ENCODE results near the gene MYO7B. TPM values are rescaled to one million over a fixed set of nuclear protein-coding genes. Genes with fewer than 3 reads are reported as not detected.
A peak's percentile ranks its signal among the peaks of the same experiment; 100 is the strongest.

The MYO7B gene
- total RNA-seq, 1 donor from 2014 or later = not detected

DNA sequence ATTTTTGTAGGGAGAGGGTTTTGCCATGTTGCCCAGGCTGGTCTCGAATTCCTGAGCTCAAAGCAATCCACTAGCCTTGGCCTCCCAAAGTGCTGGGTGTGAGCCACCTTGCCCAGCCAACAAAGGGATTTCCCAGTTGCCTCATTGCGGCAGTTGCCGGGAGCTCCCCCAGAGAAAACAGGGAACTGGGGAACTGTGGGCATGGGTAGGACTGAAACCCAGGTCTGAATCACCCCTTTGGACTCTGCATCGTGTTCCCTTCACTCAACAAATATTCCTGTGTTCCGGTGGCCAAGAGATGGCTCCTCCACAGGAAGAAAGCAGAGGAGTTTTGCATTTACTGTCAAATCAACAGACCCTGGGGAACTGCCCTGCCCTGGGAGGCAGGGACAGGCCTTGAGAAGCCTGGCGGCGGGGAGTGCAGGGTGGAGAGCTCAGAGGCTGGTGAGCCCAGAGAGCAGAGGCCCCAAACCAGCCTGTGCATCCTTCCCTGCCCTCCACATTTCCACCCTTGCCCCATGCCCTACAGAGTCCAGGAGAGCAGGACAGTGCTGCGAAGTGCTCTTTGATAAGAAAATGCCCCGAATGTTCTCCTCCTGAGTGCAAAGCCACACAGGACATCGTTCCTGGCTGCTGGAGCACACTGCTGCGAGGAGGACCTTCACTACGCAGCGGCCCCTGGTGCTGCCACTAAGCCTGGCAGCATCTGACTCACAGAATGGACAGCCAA lies 24.9 kb downstream of the MYO7B start:
- no peak for FAIRE-seq
- no peaks in the 10 kb centered on the region for H3K36me3 ChIP-seq (ENCODE audit: control insufficient read depth, insufficient read depth, low read length)
- no peak overlapping the region for H3K4me3 ChIP-seq (ENCODE audit: low read depth, low read length)
- no peak for DNase-seq (ENCODE audit: low read depth)
- TF ChIP-seq, protein P1, sequence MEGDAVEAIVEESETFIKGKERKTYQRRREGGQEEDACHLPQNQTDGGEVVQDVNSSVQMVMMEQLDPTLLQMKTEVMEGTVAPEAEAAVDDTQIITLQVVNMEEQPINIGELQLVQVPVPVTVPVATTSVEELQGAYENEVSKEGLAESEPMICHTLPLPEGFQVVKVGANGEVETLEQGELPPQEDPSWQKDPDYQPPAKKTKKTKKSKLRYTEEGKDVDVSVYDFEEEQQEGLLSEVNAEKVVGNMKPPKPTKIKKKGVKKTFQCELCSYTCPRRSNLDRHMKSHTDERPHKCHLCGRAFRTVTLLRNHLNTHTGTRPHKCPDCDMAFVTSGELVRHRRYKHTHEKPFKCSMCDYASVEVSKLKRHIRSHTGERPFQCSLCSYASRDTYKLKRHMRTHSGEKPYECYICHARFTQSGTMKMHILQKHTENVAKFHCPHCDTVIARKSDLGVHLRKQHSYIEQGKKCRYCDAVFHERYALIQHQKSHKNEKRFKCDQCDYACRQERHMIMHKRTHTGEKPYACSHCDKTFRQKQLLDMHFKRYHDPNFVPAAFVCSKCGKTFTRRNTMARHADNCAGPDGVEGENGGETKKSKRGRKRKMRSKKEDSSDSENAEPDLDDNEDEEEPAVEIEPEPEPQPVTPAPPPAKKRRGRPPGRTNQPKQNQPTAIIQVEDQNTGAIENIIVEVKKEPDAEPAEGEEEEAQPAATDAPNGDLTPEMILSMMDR (IDR thresholded peaks at IDR 0.05; ENCODE audit: insufficient read depth, low read length, severe bottlenecking) = no peak
- peaks cover 3% of the 10 kb centered on the region for H3K27me3 ChIP-seq (ENCODE audit: control insufficient read depth, insufficient read depth, low read length)

DNA sequence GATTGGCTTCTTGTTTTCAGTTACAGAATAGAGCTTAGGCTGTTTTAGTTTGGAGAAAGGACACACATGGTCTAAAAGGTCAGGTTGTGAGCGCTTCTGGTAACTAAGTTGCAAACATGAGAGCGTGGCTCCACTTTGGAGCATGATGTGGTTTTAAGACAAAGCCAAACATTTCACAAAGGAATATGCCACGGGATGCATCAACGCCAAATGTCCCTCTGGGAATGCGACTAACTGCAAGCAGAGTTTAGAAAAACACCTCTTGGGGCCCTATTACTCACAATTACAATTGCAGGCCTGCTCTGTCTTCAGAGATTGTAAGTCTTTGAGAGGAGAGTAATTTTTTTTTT lies 25.4 kb downstream of the MYO7B start:
- TF ChIP-seq, protein P1 (IDR thresholded peaks at IDR 0.05; ENCODE audit: insufficient read depth, low read length, severe bottlenecking) = no peak
- Histone ChIP-seq H3K27me3 (ENCODE audit: control insufficient read depth, insufficient read depth, low read length) (peaks cover 3% of the 10 kb centered on the region), H3K4me3 (ENCODE audit: low read depth, low read length) (no peak overlapping the region), H3K36me3 (ENCODE audit: control insufficient read depth, insufficient read depth, low read length) (no peaks in the 10 kb centered on the region)
- DNase-seq (ENCODE audit: low read depth) = no peak
- FAIRE-seq = no peak

DNA sequence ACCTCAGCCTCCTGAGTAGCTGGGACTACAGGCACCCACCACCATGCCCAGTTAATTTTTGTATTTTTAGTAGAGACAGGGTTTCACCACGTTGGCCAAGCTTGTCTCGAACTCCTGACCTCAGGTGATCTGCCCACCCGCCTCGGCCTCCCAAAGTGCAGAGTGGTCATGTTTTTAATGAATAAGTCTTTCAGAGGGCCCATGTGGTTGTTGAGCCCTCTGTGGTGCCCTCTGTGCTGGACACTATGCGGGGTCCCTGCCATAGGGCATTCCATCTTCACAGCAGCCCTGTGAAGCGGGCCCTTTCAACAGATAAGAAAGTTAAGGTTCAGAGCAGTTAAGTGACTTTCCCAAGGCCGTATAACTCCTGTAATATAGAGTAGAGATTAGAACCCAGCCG lies 25.9 kb downstream of the MYO7B start:
- no peaks in the 10 kb centered on the region for H3K36me3 ChIP-seq (ENCODE audit: control insufficient read depth, insufficient read depth, low read length)
- TF ChIP-seq, protein P1 (IDR thresholded peaks at IDR 0.05; ENCODE audit: insufficient read depth, low read length, severe bottlenecking) = no peak
- H3K27me3 ChIP-seq (ENCODE audit: control insufficient read depth, insufficient read depth, low read length) = peaks cover 3% of the 10 kb centered on the region
- DNase-seq (ENCODE audit: low read depth) (no peak), FAIRE-seq (no peak)
- no peak overlapping the region for H3K4me3 ChIP-seq (ENCODE audit: low read depth, low read length)

DNA sequence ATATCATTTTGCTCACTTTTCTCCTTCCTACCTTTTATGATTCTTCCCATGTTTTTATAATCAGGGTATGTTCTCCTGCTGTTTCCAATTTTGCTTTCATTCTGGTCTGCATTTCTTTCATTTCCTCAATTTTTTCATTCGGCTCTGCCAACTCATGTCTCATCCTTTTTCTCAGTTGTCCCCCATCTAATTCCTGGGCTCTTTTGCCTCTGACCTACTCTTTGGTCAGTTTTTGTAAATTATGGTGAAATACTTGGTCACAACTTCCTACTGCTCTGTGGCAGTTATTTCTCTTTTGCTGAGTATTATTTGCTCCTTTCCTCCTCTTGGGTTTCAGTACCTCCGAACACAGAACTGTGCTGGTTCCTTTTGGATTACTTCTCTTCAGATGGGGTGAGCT lies 27.5 kb downstream of the MYO7B start:
- FAIRE-seq (no peak), DNase-seq (ENCODE audit: low read depth) (no peak)
- H3K36me3 ChIP-seq (ENCODE audit: control insufficient read depth, insufficient read depth, low read length) = no peaks in the 10 kb centered on the region
- H3K27me3 ChIP-seq (ENCODE audit: control insufficient read depth, insufficient read depth, low read length) = peaks cover 4% of the 10 kb centered on the region
- TF ChIP-seq, protein P1 (IDR thresholded peaks at IDR 0.05; ENCODE audit: insufficient read depth, low read length, severe bottlenecking) = no peak
- no peak overlapping the region for H3K4me3 ChIP-seq (ENCODE audit: low read depth, low read length)

DNA sequence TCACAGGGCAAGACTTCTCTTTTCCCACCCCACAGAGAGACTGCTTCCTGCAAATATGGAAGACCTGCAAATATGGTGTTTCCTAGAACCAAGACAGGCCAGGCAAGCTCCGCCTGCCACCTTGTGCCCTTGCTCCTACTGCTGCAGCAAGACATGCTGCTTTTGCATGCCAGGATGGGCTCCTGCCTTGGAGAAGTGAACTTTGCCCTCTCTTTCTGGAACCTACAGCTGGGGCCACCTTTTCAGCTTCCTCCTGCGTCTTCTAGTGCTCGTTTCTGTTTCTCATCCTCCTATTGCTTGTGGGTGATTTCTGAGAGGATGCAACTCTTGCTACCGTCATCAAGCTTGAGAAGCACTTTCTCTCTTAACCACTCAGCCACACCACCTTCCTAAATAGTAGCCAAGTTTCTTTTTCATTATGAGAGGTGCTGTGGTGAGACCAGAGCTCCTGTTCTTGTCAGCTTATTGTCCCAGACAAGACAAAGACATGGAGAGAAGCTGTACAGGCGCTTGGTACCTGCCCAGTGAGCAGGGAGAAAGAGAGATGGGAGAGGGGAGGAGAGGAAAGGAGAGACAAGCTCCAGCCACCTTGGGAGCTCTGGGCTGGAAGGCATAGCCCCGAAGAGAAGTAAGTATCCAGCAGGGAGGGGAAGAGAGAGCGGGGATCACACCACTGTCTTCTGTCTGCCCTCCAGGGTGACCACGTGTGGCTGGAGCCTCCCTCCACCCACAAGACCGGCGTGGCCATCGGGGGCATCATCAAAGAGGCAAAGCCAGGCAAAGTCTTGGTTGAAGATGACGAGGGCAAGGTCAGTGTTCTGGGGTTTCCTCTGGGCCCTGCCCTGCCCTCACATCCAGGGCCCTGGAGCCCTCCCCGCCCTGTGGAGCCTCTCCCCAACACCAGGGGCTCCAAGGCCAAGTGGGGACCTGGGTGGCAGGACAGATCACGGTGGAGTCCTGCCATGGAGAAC lies 28.3 kb downstream of the MYO7B start:
- no peaks in the 10 kb centered on the region for H3K36me3 ChIP-seq (ENCODE audit: control insufficient read depth, insufficient read depth, low read length)
- H3K4me3 ChIP-seq (ENCODE audit: low read depth, low read length) = no peak overlapping the region
- peaks cover 4% of the 10 kb centered on the region for H3K27me3 ChIP-seq (ENCODE audit: control insufficient read depth, insufficient read depth, low read length)
- DNase-seq (ENCODE audit: low read depth) (no peak), FAIRE-seq (peak; percentile 13)
- TF ChIP-seq, protein P1 (IDR thresholded peaks at IDR 0.05; ENCODE audit: insufficient read depth, low read length, severe bottlenecking) = no peak
